NCI-H748 (cell line): ENCODE data around the gene MAN1B1.

Experiments used
- DNase-seq: peaks from one replicate; lab custom pipeline; 2025; ENCODE audit not compliant: unreplicated experiment; lab: John Stamatoyannopoulos, UW

MAN1B1 gene

DNA sequence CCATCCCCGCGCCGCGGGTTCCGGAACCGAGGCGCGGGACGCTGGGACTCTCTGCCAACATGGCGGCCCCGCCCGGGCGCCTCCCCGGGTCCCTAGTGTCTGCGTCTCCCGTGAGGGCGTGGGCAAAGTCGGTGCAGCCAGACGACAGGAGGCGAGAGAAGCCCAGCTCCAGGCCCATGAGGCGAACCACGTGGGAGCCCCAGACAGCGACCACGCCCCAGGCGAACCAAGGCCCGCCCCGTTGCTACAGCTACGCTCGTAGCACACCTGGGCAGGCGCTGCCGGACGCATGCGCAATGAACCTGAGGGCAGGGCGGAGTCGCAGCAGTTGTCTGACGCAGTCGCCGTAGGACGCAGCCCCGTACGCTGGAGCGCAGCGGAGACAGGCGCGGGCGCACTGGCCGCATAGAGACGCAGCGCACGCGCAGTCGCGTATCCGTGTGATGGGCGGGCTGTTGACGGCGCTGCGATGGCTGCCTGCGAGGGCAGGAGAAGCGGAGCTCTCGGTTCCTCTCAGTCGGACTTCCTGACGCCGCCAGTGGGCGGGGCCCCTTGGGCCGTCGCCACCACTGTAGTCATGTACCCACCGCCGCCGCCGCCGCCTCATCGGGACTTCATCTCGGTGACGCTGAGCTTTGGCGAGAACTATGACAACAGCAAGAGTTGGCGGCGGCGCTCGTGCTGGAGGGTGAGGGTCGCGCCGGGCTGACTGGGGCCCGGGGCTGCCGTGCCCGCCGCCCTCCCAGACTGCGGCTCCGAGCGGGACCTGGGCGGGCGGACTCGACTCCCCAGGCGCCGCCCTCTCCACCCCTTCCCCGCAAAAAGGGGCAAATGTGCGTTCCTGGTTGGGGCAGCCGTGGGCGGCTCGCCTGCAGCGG, at the start of gene MAN1B1:
TSS of gene MAN1B1 (plus strand) at position 455 of the 878 bp plus-strand sequence. CDS start at position 470, 15 bp downstream.
- peak; percentile 99 for DNase-seq

DNA sequence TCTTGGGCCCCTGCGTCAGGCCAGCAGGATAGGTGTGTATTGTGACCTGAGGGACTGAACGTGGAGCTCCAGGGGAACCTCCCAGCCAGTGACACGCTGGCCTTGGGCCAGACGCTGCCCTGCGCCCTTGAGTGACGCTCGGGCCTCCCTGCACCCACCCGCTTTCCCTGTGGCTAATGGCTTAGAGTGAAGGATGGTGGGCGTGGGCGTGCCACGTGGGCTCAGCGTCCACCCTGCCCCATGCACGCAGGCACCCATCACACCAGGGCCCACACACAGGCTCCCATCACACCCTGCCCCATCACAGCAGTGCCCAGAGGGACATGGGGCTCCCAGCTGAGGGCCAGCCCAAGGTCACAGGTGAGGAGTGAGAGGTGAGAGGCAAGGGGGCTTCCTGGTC, 49.8 kb upstream of the MAN1B1 start:
- DNase-seq = no peak

DNA sequence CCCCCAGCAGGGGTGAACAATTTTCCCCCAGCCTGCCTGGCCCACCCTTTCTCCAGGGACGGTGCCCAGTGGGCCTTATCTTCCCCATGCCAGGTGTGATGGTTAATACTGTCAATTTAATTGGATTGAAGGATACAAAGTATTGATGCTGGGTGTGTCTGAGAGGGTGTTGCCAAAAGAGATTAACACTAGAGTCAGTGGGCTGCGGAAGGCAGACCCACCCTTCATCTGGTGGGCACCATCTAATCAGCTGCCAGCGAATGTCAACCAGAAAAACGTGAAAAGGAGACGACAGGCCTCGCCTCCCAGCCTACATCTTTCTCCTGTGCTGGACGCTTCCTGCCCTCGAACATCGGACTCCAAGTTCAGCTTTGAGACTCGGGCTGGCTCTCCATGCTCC, 49.3 kb upstream of the MAN1B1 start:
- no peak for DNase-seq

DNA sequence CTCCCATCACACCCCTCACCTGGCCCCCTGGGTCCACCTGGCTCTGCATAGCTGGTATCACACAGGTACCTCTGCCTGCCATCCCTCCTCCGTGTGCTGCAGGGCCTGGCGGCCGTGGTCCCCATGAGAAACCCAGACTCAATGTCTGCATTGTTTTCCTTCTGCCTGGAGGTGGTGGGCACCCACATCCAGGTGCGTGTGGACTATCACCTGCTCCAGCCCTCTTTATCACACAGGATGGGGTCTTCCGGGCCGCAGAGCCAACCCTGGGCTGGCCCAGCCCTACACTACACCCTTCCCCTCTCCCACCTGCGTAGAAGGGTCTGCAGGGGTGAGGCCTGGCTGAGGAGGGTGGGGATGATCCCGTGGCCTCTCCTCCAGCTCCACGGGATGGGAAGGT, 47.9 kb upstream of the MAN1B1 start:
- DNase-seq = no peak

DNA sequence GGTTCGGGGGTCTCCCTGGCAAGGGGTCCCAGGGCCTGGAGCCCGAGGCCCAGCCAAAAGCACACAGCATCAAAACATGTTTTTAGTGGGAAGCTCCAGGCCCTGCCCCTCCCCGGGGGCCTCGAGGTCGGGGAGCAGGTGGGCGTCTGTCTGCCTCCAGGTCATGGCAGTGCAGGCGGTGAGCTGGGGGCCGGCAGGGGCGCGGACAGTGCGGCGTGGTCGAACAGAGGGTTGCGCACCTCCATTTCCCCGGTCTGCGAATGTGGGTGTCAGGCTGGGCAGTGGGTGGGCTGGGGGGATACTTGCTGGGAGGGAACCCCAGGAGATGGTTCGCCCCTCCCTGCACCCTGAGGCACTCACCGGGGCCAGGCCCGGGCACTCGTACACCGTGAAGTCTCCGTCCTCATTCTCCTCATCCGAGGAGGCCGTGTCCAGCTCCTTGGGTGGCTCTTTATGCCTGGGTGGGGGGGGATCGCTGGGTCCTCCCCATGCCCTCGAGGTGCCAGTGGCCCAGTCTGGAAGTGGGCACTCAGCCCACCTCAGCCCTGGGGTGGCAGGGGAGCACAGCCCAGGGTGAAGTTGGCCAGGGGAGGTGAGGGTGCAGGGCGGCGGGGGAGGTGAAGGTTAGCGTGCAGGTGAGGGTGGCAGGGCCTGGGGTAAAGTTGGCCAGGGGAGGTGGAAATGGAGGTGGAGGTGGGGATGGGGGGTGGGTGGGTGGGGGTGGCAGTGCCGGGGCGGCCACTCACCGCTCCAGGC, 47.0 kb upstream of the MAN1B1 start:
- DNase-seq = no peak

DNA sequence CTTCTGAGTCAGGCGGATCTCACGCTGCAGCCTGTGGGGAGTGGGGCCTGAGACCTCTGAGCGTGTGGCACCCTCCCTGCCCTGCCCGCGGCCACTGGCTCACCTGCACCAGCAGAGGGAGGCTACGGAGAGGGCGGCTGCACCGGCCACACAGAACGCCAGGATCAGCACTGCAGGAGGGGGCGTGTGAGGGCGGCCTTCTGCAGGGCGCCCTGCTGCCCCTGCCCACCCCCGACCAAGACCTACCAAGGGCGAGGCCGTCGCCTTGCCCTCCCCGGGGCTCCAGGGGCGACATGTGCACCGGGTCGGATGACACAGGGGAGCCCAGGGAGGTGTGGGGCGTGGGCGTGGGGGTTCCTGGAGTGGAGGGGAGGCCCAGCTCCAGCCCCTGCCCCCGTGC, 46.2 kb upstream of the MAN1B1 start:
- DNase-seq = no peak

DNA sequence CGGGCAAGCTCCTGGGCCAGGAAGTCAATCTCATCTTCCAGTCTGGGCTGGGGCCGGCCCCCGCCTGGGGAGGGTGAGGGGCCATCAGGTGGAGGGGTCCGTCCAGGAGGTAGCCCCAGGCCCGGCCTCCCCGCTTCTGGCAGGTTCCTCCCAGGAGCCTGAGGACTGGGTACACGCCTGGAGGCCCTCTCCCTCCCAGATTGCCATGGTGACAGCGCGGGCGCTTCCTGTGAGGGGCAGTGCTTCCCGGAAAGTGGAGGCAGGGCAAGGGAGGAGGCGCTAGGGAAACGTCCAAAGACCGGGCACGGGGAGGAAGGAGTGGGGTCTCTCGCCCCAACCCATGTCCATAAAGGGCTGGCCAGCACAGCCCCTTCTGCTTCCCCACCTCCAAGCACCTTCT, 45.7 kb upstream of the MAN1B1 start:
- no peak for DNase-seq

DNA sequence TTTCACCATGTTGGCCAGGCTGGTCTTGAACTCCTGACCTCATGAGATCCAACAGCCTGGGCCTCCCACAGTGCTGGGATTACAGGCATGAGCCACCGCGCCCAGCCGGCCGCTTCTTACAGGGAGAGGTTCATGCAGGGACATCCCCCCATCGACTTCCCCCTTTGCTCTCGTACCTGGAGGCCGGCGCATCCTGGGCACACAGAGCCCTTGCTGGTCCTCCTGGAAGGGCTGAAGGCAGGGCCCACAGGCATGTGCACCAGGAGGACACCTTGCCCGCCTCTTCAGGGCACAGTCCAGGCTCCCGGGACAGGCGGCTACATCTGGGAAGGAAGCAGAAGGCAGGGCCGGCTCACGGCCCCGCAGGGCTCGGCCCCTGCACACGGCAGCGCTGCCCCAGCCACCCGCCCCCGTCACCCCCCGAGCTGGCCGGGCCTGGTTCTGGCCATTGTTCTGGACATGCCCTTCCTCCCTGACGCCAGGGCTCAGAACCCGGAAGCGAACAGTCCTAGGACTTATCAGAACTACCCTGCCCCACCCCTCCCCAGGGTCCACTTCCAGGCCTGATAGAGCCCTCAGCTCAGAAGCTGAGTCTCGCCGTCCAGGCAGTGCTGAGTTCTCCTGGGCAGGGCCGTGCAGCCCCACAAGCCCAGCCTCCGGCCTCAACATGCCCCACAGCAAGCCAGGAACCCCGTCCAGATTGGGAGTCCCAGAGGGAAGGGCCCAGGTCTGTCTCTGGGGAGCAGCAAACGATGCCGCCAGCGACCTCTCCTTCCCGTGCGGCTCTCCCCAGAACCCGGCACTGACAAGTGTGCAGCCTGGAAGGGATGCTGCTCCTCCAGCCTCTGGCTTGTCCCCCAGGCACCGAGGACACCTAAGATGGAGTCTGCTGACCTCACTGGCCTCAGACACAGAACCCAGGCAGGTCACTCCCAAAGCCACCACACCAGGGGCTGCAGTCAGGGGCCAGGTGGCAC, 43.7 kb upstream of the MAN1B1 start:
- no peak for DNase-seq

DNA sequence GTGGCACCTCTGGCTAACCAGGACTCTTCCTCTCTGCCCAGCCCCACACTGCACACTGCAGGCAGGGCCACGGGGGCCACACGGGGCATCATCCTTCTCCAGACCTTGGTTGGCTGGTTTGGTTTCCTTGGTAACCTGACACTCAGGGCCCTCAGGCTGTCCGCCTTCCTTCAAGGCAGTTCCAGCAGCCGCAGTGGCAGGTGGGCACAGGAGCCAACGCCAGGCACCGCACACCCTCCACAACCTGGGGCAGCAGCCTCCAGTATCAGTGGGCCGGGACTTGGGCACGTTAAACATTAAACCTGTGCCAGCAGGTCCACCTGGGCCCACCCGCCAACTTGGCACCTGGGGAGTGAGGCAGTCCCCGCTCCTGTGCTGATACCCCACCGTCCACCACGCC, 42.7 kb upstream of the MAN1B1 start:
- no peak for DNase-seq

DNA sequence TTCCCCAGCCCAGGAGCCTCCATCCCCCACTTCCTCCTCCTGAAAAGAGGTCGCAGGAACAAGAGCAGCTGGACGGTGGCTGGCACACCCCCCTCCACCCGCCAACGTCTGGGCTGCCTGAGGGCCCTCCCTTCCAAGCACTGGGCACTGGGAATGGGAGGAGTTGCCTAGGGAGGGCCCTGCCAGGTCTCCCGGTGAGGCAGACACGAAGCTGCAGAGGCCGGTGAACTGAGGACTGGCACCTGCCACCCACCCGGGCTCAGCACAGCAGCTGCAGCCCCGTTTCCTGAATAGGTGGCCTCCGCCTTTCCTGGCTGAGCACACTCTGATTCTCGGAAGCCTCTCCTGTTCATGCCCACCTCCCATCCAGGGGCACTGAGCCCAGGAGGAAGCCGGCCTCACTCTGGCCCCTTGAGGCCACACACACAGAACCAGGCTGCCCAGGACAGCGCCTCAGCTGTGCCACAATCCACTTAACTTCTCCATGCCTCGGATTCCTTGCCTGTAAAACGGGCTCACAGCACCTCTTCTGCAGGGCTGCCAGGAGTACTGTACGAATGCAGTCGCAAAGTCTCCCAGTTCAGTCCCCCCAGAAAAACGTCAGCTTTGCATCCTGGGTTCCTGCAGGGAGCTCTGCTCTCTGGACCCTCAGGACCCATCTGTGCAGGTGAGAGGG, 42.1 kb upstream of the MAN1B1 start:
- peak; percentile 48 for DNase-seq

DNA sequence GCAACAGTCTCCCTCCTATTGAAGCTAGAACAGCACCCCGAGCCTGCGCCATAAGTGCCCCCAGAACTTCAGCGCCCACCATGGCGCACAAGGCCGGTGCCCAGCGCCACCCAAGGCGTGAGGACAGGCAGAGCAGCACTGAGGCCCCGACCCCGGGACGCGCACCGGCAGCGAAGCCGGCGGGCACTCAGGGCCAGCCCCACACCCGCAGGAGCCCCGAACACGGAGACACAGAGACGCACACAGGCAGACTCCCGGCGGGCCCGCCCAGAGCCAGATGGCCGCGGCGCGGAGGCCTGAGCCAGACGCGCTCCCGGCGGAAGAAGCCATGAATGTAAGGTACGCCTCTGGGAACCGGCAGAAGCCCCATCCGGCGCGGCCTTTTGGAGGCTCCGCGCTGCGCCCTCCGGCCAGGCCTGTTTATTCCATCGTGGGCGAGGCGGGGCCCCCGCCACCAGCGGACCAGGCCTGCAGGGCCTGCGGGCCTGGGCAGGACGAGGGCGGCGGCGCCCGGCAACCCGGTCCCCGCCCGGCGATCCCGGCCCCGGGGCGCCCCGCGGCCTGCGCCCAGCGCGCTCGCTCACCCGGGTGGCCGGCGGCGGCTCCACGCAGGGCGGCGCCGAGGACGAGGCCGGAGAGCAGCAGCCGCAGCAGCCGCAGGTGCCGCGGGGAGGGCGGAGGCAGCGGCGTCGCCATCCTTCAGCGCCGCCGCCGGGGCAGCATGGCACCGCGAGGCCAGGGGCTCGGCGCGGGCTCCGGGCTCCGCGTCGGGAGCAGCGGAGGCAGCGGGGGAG, 41.3 kb upstream of the MAN1B1 start:
- DNase-seq = peak; percentile 58

DNA sequence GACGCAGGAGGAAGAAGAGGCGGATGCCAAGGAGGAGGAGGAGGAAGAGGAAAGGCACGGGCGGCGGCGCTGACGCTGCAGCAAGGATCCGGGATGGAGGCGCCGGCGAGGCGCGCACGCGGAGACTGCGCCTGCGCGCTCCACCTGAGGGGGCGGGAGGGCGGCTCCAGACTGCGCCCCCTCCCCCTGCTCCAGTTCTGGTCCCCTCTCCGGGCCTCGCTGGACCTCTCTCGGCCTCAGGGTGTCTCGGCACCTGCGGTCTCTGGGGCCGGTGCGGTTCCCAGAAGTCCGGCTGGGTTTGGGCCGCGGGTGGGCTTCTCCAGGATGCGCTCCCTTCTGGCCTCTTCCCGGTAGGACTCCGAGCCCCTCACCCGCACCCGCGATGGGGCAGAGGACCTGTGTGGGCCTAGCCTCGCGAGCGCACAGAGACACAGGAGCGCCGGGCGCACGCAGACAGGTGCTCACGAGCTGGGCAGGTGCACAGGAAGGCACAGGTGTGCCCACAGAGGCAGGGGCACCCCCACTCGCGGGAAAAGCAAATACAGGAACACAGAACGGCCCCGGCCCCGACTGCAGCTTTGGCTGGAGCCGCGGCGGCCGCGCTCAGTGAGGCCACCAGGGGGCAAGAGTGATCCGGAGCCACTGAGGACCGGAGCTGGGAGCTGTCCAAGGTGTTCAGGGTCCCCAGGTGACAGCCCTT, 40.5 kb upstream of the MAN1B1 start, which contains the start of gene NPDC1:
TSS of gene NPDC1 (minus strand) at position 90 of the 700 bp plus-strand sequence. CDS start 188 bp downstream, outside the sequence.
- peak; percentile 88 for DNase-seq

DNA sequence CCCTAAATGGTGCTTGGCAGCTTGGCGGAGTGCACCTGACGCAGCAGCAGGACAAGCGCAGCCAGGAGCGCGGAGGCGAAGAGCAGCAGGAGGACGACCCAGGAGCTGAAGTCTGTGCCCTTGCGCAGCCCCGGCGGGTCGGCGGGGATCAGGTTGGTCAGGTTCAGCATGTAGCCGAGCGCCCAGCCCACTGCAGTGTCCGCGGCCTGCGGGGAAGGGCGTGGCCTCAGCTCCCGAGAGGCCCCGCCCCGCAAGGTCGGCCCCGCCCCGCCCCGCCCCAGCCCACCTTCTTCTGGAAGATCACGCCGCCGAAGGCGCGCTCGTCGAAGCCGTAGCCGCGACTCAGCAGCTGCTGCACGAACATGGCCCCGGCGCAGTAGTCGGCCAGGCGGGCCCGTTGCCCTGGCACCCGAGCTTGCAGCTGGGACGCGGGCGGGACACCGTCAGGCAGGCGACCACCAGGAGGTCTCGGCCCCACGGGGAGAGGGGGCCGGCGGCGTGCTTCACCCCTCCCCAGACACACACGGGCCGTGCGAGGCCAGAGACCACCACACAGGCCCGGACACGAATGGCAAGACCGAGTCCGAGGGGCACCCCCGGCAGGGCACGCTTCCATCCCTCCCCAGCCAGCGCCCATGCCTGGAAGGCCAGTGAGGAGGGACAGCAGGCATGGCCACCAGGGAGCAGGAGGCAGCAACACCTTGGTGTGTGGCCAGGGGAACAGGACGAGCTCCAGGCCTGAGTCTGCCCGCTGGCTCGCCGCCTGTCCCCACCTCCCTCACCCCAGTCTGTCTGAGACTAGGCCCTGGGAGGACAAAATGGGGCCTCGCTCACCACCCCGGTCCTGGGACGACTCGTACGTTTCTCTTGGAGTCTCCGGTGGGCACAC, 37.9 kb upstream of the MAN1B1 start:
- DNase-seq = peak; percentile 31

DNA sequence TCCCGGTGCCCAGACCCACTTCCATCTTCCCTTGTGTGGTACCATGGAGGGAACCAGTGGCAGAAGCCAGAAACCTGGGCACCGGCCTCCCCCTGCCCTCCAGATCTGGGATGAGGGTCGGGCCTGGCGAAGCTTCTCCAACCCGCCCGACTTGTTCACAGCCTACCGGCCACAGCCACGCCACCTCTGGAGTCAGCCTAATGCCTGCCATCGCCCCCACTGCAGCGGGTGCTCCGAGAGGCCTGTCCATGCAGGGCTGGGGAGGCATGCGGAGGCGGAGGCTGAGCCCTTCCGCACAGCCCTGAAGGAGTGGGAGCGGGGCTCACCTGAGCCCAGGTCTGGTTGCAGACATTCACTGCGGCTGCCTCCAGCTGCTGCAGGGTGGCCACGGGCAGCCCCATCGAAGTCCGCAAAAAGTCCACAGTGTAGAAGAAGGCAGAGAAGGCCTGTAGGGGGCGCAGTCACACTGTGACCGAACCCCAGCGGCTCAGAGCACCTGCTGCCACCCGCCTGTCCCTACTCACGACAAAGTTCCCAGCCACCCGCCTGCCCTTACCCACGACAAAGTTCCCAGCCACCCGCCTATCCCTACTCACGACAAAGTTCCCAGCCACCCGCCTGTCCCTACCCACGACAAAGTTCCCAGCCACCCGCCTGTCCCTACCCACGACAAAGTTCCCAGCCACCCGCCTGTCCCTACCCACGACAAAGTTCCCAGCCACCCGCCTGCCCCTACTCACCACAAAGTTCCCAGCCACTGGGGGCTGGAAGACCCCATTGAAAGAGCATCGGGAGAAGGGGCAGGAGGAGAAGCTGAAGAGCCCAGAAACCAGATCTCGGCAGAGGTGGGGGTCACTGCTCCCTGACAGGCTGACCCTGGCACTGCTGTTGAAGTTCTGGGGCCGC, 37.0 kb upstream of the MAN1B1 start:
- peak; percentile 75 for DNase-seq

DNA sequence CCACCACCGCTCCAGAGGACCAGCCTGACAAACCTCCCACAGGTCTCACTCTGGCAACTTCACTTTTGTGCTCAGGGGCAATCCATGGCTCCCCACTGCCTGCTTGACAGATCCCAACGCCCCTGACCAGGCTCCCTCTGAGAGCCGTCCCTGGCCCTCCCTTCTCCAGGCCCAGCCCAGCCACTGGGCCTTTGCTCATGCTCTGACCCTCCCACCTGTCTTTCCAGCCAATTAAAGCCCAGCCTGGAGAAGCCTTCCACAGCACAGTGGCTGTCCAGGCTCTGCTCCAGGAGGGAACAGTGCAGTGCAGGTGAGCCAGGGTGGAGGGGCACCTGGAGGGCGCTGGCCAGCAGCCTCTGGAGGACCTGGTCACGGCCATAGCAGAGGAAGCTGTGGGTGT, 36.2 kb upstream of the MAN1B1 start:
- DNase-seq = peak; percentile 21

DNA sequence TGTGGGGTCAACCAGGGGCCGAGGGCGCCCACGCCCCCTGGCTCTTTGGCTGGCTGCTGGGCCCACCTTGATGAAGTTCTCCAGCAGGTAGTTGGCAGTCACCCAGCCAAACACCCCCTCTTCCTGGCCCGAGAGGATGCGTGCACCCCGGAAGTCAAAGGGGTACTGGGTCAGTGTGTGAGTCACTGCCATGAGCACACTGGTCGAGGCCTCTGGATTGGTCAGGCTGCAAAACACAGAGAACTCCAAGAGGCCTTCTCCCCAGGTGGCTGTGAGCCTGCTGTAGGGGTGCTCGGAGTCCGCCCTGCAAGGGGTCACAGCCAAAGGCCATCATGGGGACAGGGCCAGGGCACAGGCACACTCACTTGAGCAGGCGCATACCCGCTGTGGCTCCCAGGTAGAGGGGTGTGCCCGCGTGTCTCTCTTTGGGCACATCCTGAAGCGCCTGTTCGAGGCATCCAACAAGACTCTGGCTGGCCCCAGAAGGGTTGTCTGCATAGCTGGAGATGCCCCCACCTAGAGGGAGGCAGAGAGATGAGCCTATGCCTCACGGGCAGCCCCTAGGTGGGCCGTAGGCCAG, 35.5 kb upstream of the MAN1B1 start:
- DNase-seq = no peak

DNA sequence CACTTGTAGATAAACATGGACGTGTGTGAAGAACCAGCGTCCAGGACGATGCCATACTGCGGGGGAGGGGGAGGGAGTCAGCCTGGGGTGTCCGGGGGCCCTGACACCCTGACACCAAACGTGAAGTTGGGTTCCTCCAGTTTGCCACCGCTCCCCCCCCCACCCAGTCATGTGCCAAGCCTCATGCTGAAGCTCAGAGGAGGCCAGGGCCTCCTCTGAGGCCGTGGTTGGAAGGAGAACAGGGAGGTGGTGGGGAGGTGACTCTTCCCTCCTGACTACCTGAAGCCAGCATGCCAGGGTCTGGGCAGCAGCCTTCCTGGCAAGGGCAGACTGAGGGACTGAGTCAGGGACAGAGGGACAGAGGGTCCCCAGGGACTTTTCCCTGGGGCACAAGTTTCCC, 34.5 kb upstream of the MAN1B1 start:
- DNase-seq = no peak
